CD1c-positive myeloid dendritic cell (primary cell): ENCODE results near the gene SLC35G6.
A peak's percentile ranks its signal among the peaks of the same experiment; 100 is the strongest.
"Not testable (repeated sequence)": the region's sequence is repeated elsewhere in the genome, so short reads cannot be mapped to it uniquely, and the experiment has no call there.

Source experiments
- DNase-seq: peaks from one replicate; pipeline ENCODE4 v3.0.0-alpha.2; 2016; ENCODE audit errors: extremely low spot score

SLC35G6 gene

GRCh38 chr17:7481275-7481674 is at the start of gene SLC35G6:
TSS of gene SLC35G6 (plus strand) at chr17:7481446. CDS start at chr17:7481517, 71 bp downstream.
- not testable (repeated sequence) for DNase-seq

GRCh38 chr17:7432296-7432695 is 49.0 kb upstream of the SLC35G6 start:
- no peak for DNase-seq

- peak; percentile 78 for DNase-seq
Measured at GRCh38 chr17:7435676-7436555, 45.3 kb upstream of the SLC35G6 start.

- DNase-seq: peak; percentile 90
Measured at GRCh38 chr17:7436556-7437368, 44.5 kb upstream of the SLC35G6 start.

- DNase-seq: no peak
Measured at GRCh38 chr17:7437369-7437863, 43.8 kb upstream of the SLC35G6 start.

GRCh38 chr17:7437950-7438614 is 43.2 kb upstream of the SLC35G6 start:
- peak; percentile 71 for DNase-seq

- no peak for DNase-seq
Measured at GRCh38 chr17:7438656-7439460, 42.4 kb upstream of the SLC35G6 start.

- no peak for DNase-seq
Measured at GRCh38 chr17:7439462-7440112, 41.7 kb upstream of the SLC35G6 start, which contains the start of gene FGF11. TSS of gene FGF11 (plus strand) at chr17:7439512. CDS start at chr17:7439621, 109 bp downstream.

- DNase-seq: peak; percentile 65
Measured at GRCh38 chr17:7440113-7440833, 41.0 kb upstream of the SLC35G6 start.

- no peak for DNase-seq
Measured at GRCh38 chr17:7440834-7441195, 40.4 kb upstream of the SLC35G6 start.

GRCh38 chr17:7441266-7441665 is 40.0 kb upstream of the SLC35G6 start:
- DNase-seq: no peak

- DNase-seq: no peak
Measured at GRCh38 chr17:7442142-7442541, 39.1 kb upstream of the SLC35G6 start.

- no peak for DNase-seq
Measured at GRCh38 chr17:7443499-7444485, 37.5 kb upstream of the SLC35G6 start.

GRCh38 chr17:7444682-7445618 is 36.3 kb upstream of the SLC35G6 start, which contains the start of gene CHRNB1:
TSS of gene CHRNB1 (plus strand) at chr17:7445061. CDS start at chr17:7445128, 67 bp downstream.
- peak; percentile 65 for DNase-seq

GRCh38 chr17:7445619-7445968 is 35.7 kb upstream of the SLC35G6 start:
- no peak for DNase-seq

GRCh38 chr17:7448461-7448860 is 32.8 kb upstream of the SLC35G6 start:
- DNase-seq: no peak

- no peak for DNase-seq
Measured at GRCh38 chr17:7459961-7460545, 21.2 kb upstream of the SLC35G6 start.
